Activated B cell treated with CpG ODN at 0.5 μM for 24 hours (primary cell): Measurements from ENCODE around the gene CSAG3. TPM values are rescaled to one million over a fixed set of nuclear protein-coding genes. Genes with fewer than 3 reads are reported as not detected.
"Not testable (repeated sequence)": the region's sequence is repeated elsewhere in the genome, so short reads cannot be mapped to it uniquely, and the experiment has no call there.

Source experiments
- ATAC-seq: fragments of 200-7000 bp; cut with Tn5 transposase; one replicate; pipeline ENCODE4 v1.10.0; 2021; ENCODE audit warnings: low read depth, mild to moderate bottlenecking, moderate library complexity
- CTCF ChIA-PET: fragments of 350-600 bp; sonication (Branson Sonifier 250); formaldehyde crosslinking; loops from one replicate; lab custom pipeline; 2021; ENCODE audit warnings: antibody characterized with exemption; lab: Charles Lee
- POLR2A ChIA-PET: fragments of 350-600 bp; sonication (Branson Sonifier 250); formaldehyde crosslinking; loops from one replicate; lab custom pipeline; 2021; ENCODE audit warnings: antibody characterized with exemption; lab: Charles Lee
- DNase-seq: peaks from one replicate; pipeline ENCODE4 v3.0.0; 2022
- H3K27ac Mint-ChIP-seq: one replicate; pipeline ENCODE4 v1.8.0; 2020; ENCODE audit warnings: mixed read lengths
- H3K27me3 Mint-ChIP-seq: one replicate; pipeline ENCODE4 v1.8.0; 2021; ENCODE audit warnings: mixed read lengths
- H3K36me3 Mint-ChIP-seq: one replicate; pipeline ENCODE4 v1.8.0; 2021; ENCODE audit warnings: low read depth, mixed read lengths
- H3K4me1 Mint-ChIP-seq: one replicate; pipeline ENCODE4 v1.8.0; 2021; ENCODE audit warnings: mixed read lengths
- H3K4me3 Mint-ChIP-seq: one replicate; pipeline ENCODE4 v1.8.0; 2020; ENCODE audit warnings: mild to moderate bottlenecking, mixed read lengths
- H3K9me3 Mint-ChIP-seq: one replicate; pipeline ENCODE4 v1.8.0; 2020; ENCODE audit warnings: mixed read lengths
- intact Hi-C: fragments of 100-400 bp; cut with micrococcal nuclease; formaldehyde crosslinking; loops from one replicate; pipeline ENCODE4 v1.15.1; 2024
- total RNA-seq: library from RNA; stranded (reverse); gene quantifications from 2 replicates; pipeline ENCODE4 v1.2.3, GENCODE V29; 2022
- TF ChIP-seq, protein P1 (sequence below): fragments of 200-600 bp; IDR thresholded peaks from one replicate; pipeline ENCODE4 v1.8.0; 2022; ENCODE audit warnings: antibody characterized with exemption, mild to moderate bottlenecking

Gene CSAG3
- total RNA-seq, 1 donor from 2014 or later, result not detected

DNA sequence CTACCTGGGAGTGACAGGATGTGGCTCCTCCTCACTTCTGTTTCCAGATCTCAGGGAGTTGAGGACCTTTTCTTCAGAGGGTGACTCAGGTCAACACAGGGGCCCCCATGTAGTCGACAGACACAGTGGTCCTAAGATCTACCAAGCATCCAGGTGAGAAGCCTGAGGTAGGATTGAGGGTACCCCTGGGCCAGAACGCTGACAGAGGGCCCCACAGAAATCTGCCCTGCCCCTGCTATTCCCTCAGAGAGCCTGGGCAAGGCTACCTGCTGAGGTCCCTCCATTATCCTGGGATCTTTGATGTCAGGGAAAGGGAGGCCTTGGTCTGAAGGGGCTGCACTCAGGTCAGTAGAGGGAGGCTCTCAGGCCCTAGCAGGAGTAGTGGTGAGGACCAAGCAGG is 23.9 kb upstream of the CSAG3 start:
- Mint-ChIP-seq H3K4me3 (no peak overlapping the region), H3K36me3 (no peaks in the 10 kb centered on the region), H3K27ac (no peak overlapping the region), H3K9me3 (no peaks in the 10 kb centered on the region), H3K4me1 (no peaks in the 10 kb centered on the region), H3K27me3 (no peaks in the 10 kb centered on the region)
- intact Hi-C loops, result no loop called here
- ATAC-seq, result no peak
- ChIA-PET CTCF (no interaction called here), POLR2A (no interaction called here)
- DNase-seq, result no peak
- TF ChIP-seq, protein P1, sequence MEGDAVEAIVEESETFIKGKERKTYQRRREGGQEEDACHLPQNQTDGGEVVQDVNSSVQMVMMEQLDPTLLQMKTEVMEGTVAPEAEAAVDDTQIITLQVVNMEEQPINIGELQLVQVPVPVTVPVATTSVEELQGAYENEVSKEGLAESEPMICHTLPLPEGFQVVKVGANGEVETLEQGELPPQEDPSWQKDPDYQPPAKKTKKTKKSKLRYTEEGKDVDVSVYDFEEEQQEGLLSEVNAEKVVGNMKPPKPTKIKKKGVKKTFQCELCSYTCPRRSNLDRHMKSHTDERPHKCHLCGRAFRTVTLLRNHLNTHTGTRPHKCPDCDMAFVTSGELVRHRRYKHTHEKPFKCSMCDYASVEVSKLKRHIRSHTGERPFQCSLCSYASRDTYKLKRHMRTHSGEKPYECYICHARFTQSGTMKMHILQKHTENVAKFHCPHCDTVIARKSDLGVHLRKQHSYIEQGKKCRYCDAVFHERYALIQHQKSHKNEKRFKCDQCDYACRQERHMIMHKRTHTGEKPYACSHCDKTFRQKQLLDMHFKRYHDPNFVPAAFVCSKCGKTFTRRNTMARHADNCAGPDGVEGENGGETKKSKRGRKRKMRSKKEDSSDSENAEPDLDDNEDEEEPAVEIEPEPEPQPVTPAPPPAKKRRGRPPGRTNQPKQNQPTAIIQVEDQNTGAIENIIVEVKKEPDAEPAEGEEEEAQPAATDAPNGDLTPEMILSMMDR, result no peak

DNA sequence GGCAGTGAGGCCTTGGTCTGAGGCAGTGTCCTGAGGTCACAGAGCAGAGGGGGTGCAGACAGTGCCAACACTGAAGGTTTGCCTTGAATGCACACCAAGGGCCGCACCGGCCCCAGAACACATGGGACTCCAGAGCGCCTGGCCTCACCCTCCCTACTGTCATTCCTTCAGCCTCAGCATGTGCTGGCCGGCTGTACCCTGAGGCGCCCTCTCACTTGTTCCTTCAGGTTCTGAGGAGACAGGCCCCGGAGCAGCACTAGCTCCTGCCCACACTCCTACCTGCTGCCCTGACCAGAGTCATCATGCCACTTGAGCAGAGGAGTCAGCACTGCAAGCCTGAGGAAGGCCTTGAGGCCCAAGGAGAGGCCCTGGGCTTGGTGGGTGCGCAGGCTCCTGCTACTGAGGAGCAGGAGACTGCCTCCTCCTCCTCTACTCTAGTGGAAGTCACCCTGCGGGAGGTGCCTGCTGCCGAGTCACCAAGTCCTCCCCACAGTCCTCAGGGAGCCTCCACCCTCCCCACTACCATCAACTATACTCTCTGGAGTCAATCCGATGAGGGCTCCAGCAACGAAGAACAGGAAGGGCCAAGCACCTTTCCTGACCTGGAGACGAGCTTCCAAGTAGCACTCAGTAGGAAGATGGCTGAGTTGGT is 23.0 kb upstream of the CSAG3 start:
- no peak overlapping the region for H3K27ac Mint-ChIP-seq

DNA sequence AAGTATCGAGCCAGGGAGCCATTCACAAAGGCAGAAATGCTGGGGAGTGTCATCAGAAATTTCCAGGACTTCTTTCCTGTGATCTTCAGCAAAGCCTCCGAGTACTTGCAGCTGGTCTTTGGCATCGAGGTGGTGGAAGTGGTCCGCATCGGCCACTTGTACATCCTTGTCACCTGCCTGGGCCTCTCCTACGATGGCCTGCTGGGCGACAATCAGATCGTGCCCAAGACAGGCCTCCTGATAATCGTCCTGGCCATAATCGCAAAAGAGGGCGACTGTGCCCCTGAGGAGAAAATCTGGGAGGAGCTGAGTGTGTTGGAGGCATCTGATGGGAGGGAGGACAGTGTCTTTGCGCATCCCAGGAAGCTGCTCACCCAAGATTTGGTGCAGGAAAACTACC is 22.5 kb upstream of the CSAG3 start:
- H3K36me3 Mint-ChIP-seq, H3K27ac Mint-ChIP-seq, ATAC-seq, DNase-seq, H3K4me3 Mint-ChIP-seq, intact Hi-C loops, POLR2A ChIA-PET, H3K9me3 Mint-ChIP-seq, H3K4me1 Mint-ChIP-seq, CTCF ChIA-PET, H3K27me3 Mint-ChIP-seq: not testable (repeated sequence)

More for the DNA sequence above, 23.0 kb upstream of the CSAG3 start:
- TF ChIP-seq, protein P1, result no peak
- Mint-ChIP-seq H3K36me3 (no peaks in the 10 kb centered on the region), H3K9me3 (no peaks in the 10 kb centered on the region), H3K4me3 (no peak overlapping the region), H3K4me1 (no peaks in the 10 kb centered on the region), H3K27me3 (no peaks in the 10 kb centered on the region)
- POLR2A ChIA-PET, result no interaction called here
- intact Hi-C loops, result no loop called here
- ATAC-seq (no peak), DNase-seq (no peak)
- CTCF ChIA-PET, result no interaction called here

DNA sequence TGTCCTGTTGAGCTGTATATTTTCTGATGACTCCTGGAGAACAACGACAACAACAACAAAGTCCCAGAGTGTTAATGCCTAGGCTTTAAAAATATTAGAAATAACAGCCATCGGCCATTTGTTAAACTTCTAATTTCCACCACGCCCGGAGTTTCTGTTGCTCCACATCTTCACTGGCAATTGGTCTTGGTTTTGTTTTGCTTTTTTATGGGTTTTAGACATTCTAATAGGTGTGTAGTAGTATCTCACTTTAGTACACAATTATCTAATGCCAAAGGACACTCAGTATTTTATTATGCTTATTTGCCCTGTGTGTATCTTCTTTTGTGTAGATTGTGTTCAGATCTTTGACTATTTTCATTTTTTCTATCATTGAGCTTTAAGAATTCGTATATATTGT is 20.5 kb upstream of the CSAG3 start:
- no peak overlapping the region for H3K4me3 Mint-ChIP-seq

DNA sequence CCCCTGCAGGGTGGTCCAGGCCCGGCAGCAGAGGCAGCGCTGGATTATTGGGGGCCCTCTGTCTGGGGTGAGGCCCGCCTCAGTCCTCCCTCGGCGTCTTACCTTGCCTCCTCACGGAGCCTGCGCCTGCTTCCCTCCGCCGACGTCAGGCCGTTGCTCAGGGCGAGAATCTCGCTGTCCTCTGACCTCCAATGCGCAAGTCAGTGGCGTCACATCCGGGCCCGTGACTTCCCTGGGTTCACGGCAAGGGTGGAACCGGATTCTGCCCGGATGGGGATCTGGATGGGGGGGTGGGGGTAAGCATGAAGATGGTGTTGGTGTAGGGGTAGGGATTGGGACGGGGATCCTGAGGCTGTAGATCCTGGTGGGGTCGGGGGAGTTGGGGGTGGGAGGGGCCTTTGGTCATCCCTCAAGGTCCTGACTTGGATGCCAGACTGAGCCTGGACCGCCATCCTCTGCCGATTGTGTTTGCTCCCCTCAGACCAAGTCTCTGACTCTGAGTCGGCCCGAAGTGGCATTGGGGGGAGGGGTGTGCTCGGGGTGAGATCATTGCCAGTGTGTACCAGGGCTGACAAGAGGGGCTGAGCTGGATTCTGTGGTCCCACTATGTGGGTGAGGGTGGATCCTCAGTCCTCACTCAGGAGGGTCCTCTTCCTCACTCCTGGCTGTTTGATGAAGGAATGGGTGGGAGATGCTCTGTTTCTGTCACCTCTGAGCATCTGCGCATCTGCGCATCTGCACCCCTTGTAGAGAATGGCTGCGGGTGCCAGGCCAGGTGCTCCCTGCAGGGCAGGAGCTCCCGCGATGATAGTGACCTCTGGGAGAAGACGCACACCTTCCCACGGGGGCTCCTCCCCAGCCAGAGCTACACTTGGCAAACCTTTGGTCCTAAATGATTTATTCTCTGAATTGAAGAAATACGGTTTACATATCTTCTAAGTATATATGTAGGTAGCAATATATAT is 5.0 kb upstream of the CSAG3 start, which contains the start of gene MAGEA2:
MAGEA2 (minus strand) TSS at position 157 of the 965 bp plus-strand sequence. CDS start 2,479 bp downstream, outside the sequence.
- ATAC-seq, H3K27me3 Mint-ChIP-seq, H3K4me1 Mint-ChIP-seq, intact Hi-C loops, H3K36me3 Mint-ChIP-seq, H3K4me3 Mint-ChIP-seq, POLR2A ChIA-PET, H3K27ac Mint-ChIP-seq, CTCF ChIA-PET, DNase-seq, H3K9me3 Mint-ChIP-seq: not testable (repeated sequence)

More for the DNA sequence above, 20.5 kb upstream of the CSAG3 start:
- TF ChIP-seq, protein P1, result no peak
- POLR2A ChIA-PET, result no interaction called here
- no peaks in the 10 kb centered on the region for H3K27me3 Mint-ChIP-seq
- DNase-seq (no peak), ATAC-seq (no peak)
- H3K27ac Mint-ChIP-seq, result no peak overlapping the region
- CTCF ChIA-PET, result no interaction called here
- H3K4me1 Mint-ChIP-seq, result no peaks in the 10 kb centered on the region
- H3K36me3 Mint-ChIP-seq, result no peaks in the 10 kb centered on the region
- H3K9me3 Mint-ChIP-seq, result no peaks in the 10 kb centered on the region
- intact Hi-C loops, result no loop called here

DNA sequence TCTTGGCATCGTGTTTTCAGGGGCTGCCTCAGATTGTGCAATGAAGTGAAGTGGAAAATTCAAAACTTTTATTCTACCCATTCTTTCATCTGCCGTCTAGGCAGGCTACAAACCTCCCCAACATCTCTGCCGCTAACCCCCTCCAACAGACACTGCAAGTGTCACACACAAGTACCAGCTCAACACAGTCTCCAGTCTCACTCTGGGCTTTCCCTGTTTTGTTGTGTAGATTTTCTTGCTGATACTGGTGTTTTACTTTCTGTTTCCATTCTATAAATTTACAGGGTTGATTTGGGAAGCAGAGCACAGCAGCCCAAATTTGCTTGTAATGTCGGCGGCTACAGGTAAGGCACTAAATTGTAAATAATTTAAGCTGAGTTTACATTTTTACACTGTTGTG is 4.1 kb upstream of the CSAG3 start:
- CTCF ChIA-PET, ATAC-seq, H3K4me3 Mint-ChIP-seq, POLR2A ChIA-PET, DNase-seq, intact Hi-C loops, H3K4me1 Mint-ChIP-seq, H3K27me3 Mint-ChIP-seq, H3K27ac Mint-ChIP-seq, H3K9me3 Mint-ChIP-seq, H3K36me3 Mint-ChIP-seq: not testable (repeated sequence)

DNA sequence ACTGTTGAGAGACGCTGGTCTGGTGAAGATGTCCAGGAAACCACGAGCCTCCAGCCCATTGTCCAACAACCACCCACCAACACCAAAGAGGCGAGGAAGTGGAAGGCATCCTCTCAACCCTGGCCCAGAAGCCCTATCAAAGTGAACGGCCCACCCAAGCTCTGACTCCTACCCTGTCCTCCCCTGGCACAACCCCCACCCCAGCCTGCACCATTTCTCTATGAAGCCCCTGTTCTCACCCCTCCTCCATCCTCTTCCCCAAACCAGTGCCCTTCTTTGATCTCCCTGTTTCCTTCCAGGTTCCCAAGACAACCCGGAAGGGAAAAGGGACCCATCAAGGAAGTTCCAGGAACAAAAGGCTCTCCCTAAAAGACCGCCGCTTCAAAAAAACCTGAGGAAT is 526 bp downstream of the CSAG3 start:
- H3K4me3 Mint-ChIP-seq, CTCF ChIA-PET, H3K27me3 Mint-ChIP-seq, intact Hi-C loops, H3K36me3 Mint-ChIP-seq, H3K4me1 Mint-ChIP-seq, H3K9me3 Mint-ChIP-seq, DNase-seq, ATAC-seq, POLR2A ChIA-PET, H3K27ac Mint-ChIP-seq: not testable (repeated sequence)

DNA sequence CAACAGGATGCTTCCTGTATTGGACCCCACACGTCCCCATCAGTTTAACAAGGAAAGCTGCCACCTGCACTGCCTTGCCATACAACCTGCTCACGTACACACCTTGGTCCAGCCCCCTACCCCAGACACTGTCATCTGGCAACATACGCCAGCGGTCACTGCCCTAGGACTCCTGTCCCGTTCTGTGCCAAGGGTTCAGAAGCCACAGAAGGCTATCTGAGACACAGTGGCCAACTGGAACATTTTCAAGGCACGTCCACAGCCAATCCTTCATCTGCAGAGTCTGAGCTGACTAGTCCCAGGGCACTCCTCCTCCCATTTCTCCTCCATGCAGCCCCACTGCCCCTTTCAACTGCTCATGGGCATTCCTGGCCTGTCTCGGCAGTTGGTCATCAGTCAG is 2.6 kb downstream of the CSAG3 start:
- H3K4me1 Mint-ChIP-seq, H3K4me3 Mint-ChIP-seq, CTCF ChIA-PET, intact Hi-C loops, ATAC-seq, H3K27ac Mint-ChIP-seq, H3K27me3 Mint-ChIP-seq, POLR2A ChIA-PET, H3K36me3 Mint-ChIP-seq, H3K9me3 Mint-ChIP-seq, DNase-seq: not testable (repeated sequence)

DNA sequence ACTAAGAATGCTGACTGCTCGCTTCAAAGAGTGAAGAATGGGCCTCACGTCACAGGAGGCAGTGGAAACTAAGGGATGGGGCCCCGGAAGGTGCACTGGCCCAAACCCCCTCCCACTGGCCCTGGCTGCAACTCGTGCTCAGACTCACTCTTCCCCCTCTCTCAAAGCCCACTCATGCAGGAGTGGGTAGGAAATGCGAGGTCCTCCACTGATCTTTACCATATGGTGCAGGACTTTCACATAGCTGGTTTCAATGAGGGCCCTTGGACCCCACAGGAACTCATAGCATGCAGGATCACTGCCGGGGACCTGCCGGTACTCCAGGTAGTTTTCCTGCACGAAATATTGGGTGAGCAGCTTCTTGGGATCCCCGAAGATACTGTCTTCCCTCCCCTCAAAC is 7.5 kb downstream of the CSAG3 start:
- intact Hi-C loops, H3K9me3 Mint-ChIP-seq, H3K4me3 Mint-ChIP-seq, H3K4me1 Mint-ChIP-seq, ATAC-seq, POLR2A ChIA-PET, H3K36me3 Mint-ChIP-seq, DNase-seq, H3K27ac Mint-ChIP-seq, CTCF ChIA-PET, H3K27me3 Mint-ChIP-seq: not testable (repeated sequence)
